Measurements from ENCODE around the gene NCEH1.

The NCEH1 gene

DNA sequence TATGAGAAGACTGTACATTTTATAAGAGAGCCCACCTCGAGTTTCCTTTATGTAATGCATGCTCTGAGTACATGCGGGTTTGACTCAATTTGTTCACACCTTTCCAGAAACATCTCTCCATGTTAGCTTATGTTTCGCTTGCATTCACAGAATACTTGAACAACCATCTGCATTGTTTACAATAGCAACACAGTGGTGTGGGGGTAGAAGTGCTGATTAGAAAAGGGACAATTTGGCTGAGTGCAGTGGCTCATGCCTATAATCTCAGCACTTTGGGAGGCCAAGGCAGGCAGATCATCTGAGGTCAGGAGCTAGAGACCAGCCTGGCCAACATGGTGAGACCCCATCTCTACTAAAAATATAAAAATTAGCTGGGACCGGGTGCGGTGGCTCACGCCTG, 60.9 kb downstream of the NCEH1 start:
- ATAC-seq: no peak
- TF ChIP-seq, protein P1, sequence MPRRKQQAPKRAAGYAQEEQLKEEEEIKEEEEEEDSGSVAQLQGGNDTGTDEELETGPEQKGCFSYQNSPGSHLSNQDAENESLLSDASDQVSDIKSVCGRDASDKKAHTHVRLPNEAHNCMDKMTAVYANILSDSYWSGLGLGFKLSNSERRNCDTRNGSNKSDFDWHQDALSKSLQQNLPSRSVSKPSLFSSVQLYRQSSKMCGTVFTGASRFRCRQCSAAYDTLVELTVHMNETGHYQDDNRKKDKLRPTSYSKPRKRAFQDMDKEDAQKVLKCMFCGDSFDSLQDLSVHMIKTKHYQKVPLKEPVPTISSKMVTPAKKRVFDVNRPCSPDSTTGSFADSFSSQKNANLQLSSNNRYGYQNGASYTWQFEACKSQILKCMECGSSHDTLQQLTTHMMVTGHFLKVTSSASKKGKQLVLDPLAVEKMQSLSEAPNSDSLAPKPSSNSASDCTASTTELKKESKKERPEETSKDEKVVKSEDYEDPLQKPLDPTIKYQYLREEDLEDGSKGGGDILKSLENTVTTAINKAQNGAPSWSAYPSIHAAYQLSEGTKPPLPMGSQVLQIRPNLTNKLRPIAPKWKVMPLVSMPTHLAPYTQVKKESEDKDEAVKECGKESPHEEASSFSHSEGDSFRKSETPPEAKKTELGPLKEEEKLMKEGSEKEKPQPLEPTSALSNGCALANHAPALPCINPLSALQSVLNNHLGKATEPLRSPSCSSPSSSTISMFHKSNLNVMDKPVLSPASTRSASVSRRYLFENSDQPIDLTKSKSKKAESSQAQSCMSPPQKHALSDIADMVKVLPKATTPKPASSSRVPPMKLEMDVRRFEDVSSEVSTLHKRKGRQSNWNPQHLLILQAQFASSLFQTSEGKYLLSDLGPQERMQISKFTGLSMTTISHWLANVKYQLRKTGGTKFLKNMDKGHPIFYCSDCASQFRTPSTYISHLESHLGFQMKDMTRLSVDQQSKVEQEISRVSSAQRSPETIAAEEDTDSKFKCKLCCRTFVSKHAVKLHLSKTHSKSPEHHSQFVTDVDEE (CRISPR knock-in tag; IDR thresholded peaks at IDR 0.05): no peak
- TF ChIP-seq ZNF8 (CRISPR knock-in tag; IDR thresholded peaks at IDR 0.05) (no peak), ISL1 (CRISPR knock-in tag; IDR thresholded peaks at IDR 0.05) (no peak), ZFP3 (CRISPR knock-in tag; IDR thresholded peaks at IDR 0.05) (no peak), RARB (CRISPR knock-in tag; IDR thresholded peaks at IDR 0.05) (no peak), BACH2 (CRISPR knock-in tag; IDR thresholded peaks at IDR 0.05; ENCODE audit: borderline replicate concordance) (no peak), PPARA (CRISPR knock-in tag; IDR thresholded peaks at IDR 0.05; ENCODE audit: borderline replicate concordance) (no peak), ESRRG (CRISPR knock-in tag; IDR thresholded peaks at IDR 0.05) (no peak), ZNF70 (CRISPR knock-in tag; IDR thresholded peaks at IDR 0.05) (no peak)
- TF ChIP-seq, protein P2, sequence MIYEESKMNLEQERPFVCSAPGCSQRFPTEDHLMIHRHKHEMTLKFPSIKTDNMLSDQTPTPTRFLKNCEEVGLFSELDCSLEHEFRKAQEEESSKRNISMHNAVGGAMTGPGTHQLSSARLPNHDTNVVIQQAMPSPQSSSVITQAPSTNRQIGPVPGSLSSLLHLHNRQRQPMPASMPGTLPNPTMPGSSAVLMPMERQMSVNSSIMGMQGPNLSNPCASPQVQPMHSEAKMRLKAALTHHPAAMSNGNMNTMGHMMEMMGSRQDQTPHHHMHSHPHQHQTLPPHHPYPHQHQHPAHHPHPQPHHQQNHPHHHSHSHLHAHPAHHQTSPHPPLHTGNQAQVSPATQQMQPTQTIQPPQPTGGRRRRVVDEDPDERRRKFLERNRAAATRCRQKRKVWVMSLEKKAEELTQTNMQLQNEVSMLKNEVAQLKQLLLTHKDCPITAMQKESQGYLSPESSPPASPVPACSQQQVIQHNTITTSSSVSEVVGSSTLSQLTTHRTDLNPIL (CRISPR knock-in tag; IDR thresholded peaks at IDR 0.05; ENCODE audit: low read depth): no peak
- TF ChIP-seq, protein P3, sequence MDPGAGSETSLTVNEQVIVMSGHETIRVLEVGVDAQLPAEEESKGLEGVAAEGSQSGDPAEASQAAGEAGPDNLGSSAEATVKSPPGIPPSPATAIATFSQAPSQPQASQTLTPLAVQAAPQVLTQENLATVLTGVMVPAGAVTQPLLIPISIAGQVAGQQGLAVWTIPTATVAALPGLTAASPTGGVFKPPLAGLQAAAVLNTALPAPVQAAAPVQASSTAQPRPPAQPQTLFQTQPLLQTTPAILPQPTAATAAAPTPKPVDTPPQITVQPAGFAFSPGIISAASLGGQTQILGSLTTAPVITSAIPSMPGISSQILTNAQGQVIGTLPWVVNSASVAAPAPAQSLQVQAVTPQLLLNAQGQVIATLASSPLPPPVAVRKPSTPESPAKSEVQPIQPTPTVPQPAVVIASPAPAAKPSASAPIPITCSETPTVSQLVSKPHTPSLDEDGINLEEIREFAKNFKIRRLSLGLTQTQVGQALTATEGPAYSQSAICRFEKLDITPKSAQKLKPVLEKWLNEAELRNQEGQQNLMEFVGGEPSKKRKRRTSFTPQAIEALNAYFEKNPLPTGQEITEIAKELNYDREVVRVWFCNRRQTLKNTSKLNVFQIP (CRISPR knock-in tag; IDR thresholded peaks at IDR 0.05; ENCODE audit: borderline replicate concordance, low read depth): no peak
- TF ChIP-seq, protein P4, sequence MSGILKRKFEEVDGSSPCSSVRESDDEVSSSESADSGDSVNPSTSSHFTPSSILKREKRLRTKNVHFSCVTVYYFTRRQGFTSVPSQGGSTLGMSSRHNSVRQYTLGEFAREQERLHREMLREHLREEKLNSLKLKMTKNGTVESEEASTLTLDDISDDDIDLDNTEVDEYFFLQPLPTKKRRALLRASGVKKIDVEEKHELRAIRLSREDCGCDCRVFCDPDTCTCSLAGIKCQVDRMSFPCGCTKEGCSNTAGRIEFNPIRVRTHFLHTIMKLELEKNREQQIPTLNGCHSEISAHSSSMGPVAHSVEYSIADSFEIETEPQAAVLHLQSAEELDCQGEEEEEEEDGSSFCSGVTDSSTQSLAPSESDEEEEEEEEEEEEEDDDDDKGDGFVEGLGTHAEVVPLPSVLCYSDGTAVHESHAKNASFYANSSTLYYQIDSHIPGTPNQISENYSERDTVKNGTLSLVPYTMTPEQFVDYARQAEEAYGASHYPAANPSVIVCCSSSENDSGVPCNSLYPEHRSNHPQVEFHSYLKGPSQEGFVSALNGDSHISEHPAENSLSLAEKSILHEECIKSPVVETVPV (CRISPR knock-in tag; IDR thresholded peaks at IDR 0.05): no peak

DNA sequence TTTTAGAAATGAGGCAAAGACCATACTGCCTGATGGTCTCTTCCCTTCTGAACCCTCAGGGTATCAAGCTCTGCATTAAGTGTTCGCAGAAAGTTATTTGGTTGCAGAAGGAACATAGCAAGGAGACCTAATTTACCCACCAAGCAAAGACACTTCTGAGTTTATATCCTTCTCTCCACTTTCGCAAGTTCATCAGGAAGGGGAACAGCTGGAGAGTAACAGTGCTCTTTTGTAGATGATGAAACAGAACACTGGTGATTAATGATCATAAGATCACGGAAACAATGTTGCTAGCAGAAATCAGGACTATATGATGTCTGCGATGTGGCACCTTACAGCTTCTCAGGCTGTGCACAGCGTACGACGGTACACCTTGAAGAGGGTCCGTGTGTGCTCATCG, 62.1 kb downstream of the NCEH1 start:
- no peak for TF ChIP-seq SNAI2 (CRISPR knock-in tag; IDR thresholded peaks at IDR 0.05)
- TF ChIP-seq, protein P2 (CRISPR knock-in tag; IDR thresholded peaks at IDR 0.05; ENCODE audit: low read depth): no peak
- TF ChIP-seq, protein P5, sequence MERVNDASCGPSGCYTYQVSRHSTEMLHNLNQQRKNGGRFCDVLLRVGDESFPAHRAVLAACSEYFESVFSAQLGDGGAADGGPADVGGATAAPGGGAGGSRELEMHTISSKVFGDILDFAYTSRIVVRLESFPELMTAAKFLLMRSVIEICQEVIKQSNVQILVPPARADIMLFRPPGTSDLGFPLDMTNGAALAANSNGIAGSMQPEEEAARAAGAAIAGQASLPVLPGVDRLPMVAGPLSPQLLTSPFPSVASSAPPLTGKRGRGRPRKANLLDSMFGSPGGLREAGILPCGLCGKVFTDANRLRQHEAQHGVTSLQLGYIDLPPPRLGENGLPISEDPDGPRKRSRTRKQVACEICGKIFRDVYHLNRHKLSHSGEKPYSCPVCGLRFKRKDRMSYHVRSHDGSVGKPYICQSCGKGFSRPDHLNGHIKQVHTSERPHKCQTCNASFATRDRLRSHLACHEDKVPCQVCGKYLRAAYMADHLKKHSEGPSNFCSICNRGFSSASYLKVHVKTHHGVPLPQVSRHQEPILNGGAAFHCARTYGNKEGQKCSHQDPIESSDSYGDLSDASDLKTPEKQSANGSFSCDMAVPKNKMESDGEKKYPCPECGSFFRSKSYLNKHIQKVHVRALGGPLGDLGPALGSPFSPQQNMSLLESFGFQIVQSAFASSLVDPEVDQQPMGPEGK (CRISPR knock-in tag; IDR thresholded peaks at IDR 0.05; ENCODE audit: borderline replicate concordance): no peak
- TF ChIP-seq, protein P4 (CRISPR knock-in tag; IDR thresholded peaks at IDR 0.05): no peak
- TF ChIP-seq ZFP3 (CRISPR knock-in tag; IDR thresholded peaks at IDR 0.05): no peak
- TF ChIP-seq TOX (CRISPR knock-in tag; IDR thresholded peaks at IDR 0.05; ENCODE audit: borderline replicate concordance): no peak
- no peak for TF ChIP-seq OSR1 (CRISPR knock-in tag; IDR thresholded peaks at IDR 0.05)
- no peak for TF ChIP-seq ESRRG (CRISPR knock-in tag; IDR thresholded peaks at IDR 0.05)
- TF ChIP-seq GLIS3 (CRISPR knock-in tag; IDR thresholded peaks at IDR 0.05): no peak
- no peak for TF ChIP-seq ARNTL (CRISPR knock-in tag; IDR thresholded peaks at IDR 0.05; ENCODE audit: borderline replicate concordance, low read depth)
- TF ChIP-seq ZC3H10 (CRISPR knock-in tag; IDR thresholded peaks at IDR 0.05): no peak
- TF ChIP-seq ZFP30 (CRISPR knock-in tag; IDR thresholded peaks at IDR 0.05): no peak
- TF ChIP-seq CSDC2 (CRISPR knock-in tag; IDR thresholded peaks at IDR 0.05): no peak
- no peak for TF ChIP-seq TCF4 (CRISPR knock-in tag; IDR thresholded peaks at IDR 0.05; ENCODE audit: borderline replicate concordance)
- TF ChIP-seq ZNF565 (CRISPR knock-in tag; conservative IDR thresholded peaks at IDR 0.05; ENCODE audit: low read depth): no peak
- no peak for TF ChIP-seq RARB (CRISPR knock-in tag; IDR thresholded peaks at IDR 0.05)
- TF ChIP-seq, protein P3 (CRISPR knock-in tag; IDR thresholded peaks at IDR 0.05; ENCODE audit: borderline replicate concordance, low read depth): no peak
- TF ChIP-seq, protein P1 (CRISPR knock-in tag; IDR thresholded peaks at IDR 0.05): no peak
- TF ChIP-seq ISL1 (CRISPR knock-in tag; IDR thresholded peaks at IDR 0.05): no peak
- no peak for ATAC-seq

Data from SK-N-SH treated with all-trans-retinoic acid at 6 μM for 48 hours (cell line).